GM19324 (cell line): ENCODE results near the gene MMS19.

Experiments
- ATAC-seq: cut with Tn5 transposase; IDR thresholded peaks from one replicate; pipeline ENCODE4 v1.9.1; 2021; ENCODE audit warnings: mild to moderate bottlenecking, moderate library complexity; ENCODE audit not compliant: unreplicated experiment, low FRiP score

Gene MMS19

GRCh38 chr10:97466755-97467154 is 31.5 kb downstream of the MMS19 start:
- ATAC-seq, result no peak

GRCh38 chr10:97465982-97466381 is 32.2 kb downstream of the MMS19 start:
- no peak for ATAC-seq

- no peak for ATAC-seq
Measured at GRCh38 chr10:97464226-97464625, 34.0 kb downstream of the MMS19 start.

GRCh38 chr10:97463363-97464132 is 34.7 kb downstream of the MMS19 start:
- ATAC-seq, result no peak

GRCh38 chr10:97462309-97462708 is 35.9 kb downstream of the MMS19 start:
- no peak for ATAC-seq

- ATAC-seq, result no peak
Measured at GRCh38 chr10:97459933-97460332, 38.3 kb downstream of the MMS19 start.

- ATAC-seq, result no peak
Measured at GRCh38 chr10:97459111-97459510, 39.1 kb downstream of the MMS19 start.

GRCh38 chr10:97456686-97457065 is 41.5 kb downstream of the MMS19 start:
- ATAC-seq, result no peak

- ATAC-seq, result no peak
Measured at GRCh38 chr10:97456034-97456685, 42.1 kb downstream of the MMS19 start.

- ATAC-seq, result no peak
Measured at GRCh38 chr10:97454330-97455036, 43.7 kb downstream of the MMS19 start.

- ATAC-seq, result no peak
Measured at GRCh38 chr10:97452352-97452751, 45.9 kb downstream of the MMS19 start.

GRCh38 chr10:97451605-97452004 is 46.6 kb downstream of the MMS19 start:
- ATAC-seq, result no peak

GRCh38 chr10:97450828-97451227 is 47.4 kb downstream of the MMS19 start:
- no peak for ATAC-seq

- peak; percentile 97 for ATAC-seq
Measured at GRCh38 chr10:97445722-97446639, 52.2 kb downstream of the MMS19 start, which contains the start of the genes EXOSC1 and ZDHHC16. Gene EXOSC1 (minus strand): TSS chr10:97446006. CDS start chr10:97445985, 21 bp downstream. Gene ZDHHC16 (plus strand): TSS chr10:97446175. CDS start chr10:97451676, 5,501 bp downstream.

- no peak for ATAC-seq
Measured at GRCh38 chr10:97445357-97445721, 52.9 kb downstream of the MMS19 start.

- no peak for ATAC-seq
Measured at GRCh38 chr10:97444212-97444611, 54.0 kb downstream of the MMS19 start.

- ATAC-seq, result no peak
Measured at GRCh38 chr10:97442277-97442676, 55.9 kb downstream of the MMS19 start.

- no peak for ATAC-seq
Measured at GRCh38 chr10:97435211-97435610, 63.0 kb downstream of the MMS19 start.

- ATAC-seq, result no peak
Measured at GRCh38 chr10:97434557-97434956, 63.7 kb downstream of the MMS19 start.

- ATAC-seq, result no peak
Measured at GRCh38 chr10:97434055-97434454, 64.2 kb downstream of the MMS19 start.
